Nucleus accumbens (tissue), 56 donors: ENCODE results near the gene PPHLN1.

Experiments used
- DNase-seq, 56 donors: peaks; one replicate each; lab custom pipeline; 2025; lab: John Stamatoyannopoulos, UW

PPHLN1 gene

DNA sequence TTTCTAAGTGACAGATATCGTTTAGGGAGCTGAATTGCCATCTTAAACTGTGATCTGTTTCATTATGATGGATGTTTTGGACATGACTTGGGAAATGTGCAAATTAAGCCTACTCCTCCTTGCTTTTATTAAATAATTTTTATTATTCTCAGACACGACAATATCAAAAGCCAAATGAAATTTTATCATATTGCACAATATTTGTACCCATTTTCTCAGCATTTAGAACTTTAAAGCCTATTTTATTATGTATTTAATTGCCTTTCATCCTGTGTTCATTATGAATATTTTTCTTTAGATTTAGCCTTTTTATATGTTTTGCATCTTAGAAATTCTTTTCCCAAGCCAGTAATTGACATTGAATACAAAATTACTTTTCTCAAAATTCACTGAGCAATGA lies 102.9 kb downstream of the PPHLN1 start:
- no peak for DNase-seq

DNA sequence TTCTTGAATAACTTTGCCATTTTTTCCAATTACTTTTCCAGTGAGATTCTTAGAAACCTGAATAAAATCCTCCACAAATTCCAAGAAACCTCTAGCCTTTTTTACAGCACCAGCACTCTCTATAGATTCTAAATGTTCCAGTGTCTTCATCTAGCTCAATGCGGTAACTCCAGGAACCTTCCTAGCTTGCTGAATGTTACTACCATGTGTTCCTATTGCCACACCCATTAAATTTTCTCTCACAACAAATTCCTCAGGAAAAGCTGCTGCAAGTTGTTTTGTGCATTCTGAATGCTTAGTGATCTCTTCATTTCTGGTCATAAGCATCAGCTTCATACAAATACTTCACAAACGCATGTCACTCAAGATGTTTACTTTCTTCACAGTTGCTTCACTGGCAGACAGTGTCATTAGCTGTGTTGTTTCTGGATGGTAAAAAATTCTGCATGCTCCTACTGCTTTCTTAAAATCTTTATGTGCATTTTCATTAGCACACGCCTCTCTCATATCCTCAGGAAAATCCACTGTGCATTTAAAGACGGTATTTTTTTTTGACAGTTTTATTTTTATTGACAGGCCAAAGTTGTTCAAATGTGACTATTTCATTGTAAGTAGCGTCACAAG lies 106.7 kb downstream of the PPHLN1 start:
- DNase-seq: no peak

DNA sequence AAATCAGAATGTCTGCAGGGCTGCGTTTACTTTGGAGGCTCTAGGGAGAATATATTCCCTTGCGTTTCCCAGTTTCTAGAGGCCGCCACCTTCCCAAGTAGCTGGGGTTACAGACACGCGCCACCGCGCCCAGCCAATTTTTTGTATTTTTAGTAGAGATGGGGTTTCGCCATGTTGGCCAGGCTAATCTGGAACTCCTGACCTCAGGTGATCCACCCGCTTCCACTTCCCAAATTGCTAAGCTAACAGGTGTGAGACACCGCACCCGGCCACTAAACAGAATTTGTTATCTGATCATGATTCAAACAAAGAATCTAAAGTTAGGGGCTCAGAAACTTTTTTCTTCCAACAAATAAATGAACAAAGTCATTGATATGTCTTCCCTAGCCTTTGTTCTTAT lies 114.6 kb downstream of the PPHLN1 start:
- no peak for DNase-seq

DNA sequence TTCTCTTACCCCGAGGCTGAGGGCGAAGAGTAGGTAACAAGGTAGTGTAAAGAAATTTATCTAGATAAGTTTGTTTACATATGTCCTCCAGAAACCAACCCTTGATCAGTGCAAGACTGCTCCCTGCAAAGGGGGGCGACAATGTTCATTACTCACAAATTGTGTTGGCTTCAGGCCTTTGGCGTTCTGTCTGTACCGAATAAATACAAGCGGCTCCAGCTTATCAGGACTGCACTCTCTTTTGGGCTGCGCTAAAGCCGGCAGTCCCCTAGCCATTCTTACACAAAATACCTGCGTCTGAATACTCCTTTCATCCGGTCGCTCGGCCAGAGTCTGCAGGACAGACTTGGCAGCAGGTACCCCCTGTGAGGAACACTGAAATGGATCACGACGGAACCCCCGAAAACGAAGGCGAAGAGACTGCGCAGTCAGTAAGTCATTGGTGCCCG lies 116.4 kb downstream of the PPHLN1 start:
- DNase-seq: no peak

DNA sequence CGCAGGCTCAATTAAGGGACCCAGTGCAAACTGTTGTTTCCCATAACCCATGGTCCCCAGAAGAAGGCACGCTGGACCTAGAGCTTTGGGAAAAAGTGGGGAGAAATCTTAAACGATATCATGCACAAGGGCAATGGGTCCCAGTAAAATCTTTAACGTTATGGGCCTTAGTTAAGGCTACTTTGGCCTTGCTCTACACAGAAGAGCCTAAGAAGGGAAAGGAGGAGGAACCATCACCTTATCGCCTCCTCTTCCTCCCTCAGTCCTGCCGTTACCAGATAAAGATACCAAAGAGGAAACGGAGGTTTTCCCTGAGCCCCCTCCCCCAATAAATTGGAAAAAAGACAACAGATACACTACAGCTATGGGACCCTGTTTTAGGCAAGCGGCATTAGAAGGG lies 116.9 kb downstream of the PPHLN1 start:
- no peak for DNase-seq

DNA sequence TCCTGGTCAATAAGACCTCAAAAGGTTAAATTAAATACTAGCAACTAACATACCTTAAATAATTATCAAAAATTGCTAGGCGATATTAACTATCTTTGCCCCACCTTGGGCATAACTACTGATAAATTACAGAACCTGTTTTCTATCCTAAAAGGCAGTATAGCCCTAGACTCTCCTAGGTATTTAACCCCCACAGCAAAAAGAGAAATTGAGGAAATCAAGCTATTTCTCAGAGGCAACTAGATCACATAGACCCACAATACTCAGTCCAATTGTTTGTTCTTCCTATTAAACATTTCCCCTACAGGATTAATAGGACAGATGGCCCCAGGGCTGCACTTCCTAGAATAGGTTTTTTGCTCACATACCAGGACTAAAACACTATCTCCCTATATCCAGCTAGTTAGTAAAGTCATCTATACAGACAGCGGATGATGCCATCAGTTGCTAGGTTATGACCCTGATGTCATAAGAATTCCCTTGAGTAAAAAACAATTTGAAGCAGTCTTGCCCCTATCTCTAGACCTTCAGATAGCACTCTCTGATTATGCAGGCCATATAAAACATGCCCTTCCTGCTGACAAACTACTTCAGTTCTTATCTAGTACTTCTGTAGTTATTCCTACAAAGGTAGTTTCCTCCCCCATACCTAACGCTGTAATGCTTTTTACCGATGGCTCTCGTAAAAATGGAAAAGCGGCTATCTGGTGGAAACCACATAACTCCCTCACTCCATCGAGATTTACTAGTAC lies 118.4 kb downstream of the PPHLN1 start:
- no peak for DNase-seq

DNA sequence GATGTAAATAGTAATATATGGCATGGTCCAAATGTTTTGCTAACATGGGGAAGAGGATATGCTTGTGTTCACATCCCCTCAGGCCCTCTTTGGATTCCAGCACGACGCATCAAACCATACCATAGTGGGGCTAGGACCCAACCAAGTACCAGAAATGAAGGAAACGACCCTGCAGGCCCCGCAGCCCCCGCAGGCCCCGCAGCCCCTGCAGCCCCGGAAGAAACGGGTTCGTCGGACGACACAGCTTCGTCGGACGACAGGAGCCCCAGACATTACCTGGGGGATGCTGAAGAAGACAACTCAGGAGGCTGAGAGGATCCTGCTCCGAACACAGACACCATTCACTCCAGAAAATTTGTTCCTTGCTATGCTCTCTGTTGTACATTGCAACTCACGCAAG lies 119.9 kb downstream of the PPHLN1 start:
- DNase-seq: no peak

DNA sequence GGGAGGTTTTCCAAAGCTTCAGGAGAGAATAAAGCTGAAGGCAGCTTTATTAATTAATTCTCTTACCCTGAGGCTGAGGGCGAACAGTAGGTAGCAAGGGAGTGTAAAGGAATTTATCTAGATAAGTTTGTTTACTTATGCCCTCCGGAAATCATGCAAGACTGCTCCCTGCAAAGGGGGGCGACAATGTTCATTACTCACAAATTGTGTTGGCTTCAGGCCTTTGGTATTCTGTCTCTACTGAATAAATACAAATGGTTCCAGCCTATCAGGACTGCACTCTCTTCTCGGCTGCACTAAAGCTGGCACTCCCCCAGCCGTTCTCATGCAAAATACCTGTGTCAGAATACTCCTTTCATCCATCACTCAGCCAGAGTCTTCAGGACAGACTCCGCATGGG lies 120.8 kb downstream of the PPHLN1 start:
- no peak for DNase-seq

DNA sequence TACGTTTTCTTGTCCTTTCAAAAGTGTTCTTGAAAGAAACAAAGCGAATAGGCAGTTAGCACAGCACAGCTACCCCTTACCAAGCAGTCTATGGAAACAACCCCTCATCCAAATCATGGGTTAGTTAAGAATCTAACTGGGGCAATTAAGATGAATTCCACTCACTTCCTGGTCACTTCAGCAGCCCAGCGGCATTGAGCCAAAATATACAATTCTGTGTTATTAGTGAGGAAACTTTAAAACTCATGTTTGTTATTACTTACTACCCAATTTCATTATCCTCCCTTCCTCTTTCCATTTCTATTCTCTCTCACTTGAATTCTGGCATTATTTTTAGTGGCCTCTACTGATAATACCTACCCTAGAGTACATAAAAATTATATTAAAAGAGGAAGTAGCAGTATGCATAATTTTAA lies 121.4 kb downstream of the PPHLN1 start:
- no peak for DNase-seq

DNA sequence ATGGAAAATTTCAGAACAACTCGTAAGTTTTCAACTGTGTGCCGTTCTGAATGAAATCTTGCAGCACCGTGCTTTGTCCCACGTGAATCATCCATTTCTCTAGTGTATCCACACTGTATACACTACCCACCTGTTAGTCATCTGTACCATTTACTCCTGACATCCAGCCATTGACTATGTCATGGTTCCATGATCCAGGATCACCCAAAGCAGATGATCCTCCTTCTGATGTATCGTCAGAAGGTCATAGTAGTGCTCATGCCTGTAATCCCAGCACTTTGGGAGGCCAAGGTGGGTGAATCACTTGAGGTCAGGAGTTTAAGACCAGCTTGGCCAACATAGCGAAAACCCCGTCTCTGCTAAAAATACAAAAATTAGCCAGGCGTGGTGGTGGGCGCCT lies 122.9 kb downstream of the PPHLN1 start:
- no peak for DNase-seq

DNA sequence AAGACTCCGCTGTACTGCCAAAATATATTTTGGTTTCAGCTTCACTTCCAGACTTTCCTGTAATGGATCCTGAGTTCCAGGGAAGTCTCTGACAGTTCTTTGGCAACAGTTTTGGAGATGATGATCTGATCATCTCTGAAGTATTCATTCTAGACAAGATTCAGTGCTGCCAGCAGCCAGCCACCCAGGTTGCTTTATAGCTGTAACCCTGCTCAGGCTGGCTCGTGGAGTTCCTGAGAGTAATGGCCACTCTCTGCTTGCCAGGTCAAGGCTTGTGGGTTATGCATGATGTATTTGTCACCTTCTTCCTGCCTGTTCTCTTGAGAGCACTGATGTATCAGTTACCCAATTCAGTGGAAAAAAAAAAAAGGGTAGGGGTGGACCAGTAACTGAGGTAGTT lies 124.3 kb downstream of the PPHLN1 start:
- no peak for DNase-seq

DNA sequence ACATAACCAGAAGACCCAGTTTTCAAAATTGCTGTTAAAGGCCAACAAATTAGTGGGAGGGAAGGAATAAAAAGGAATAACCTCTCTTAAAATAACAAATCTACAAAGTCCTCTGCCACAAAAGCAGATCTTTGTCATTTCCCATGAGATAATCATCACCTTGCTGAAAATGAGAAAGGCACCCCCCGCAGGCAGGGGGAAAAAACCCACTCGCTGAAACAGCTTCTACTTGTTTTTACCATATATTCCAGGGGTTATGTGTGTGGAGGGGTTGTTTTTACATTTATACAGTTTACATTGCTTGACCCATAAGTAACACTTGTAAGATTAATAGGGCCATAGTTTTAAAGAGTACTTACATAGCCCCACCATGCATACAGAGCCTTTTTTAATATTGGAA lies 132.6 kb downstream of the PPHLN1 start:
- no peak for DNase-seq

DNA sequence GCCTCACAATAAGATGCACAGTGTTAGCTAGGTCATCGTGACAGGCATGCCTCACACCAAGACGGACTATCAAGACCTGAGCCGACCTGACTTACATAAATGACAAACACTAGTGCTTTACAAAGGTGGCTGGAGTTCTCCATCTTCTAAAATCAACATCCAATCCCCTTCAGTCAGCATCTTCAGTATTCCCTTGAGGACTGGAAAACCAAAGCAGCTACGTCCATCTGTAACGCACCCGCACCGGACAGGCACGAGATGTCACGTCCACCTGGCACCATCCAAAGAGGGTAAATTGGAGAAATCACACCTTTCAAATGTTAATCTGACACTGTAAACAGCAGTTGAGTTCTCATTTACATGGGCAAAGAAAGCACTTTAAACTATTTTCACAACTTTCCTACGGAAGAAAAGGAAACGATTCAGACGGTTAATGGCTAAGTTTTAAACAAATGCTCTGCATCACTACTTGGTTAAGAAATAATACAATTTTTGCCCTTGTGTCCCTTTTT lies 133.4 kb downstream of the PPHLN1 start:
- DNase-seq: no peak

DNA sequence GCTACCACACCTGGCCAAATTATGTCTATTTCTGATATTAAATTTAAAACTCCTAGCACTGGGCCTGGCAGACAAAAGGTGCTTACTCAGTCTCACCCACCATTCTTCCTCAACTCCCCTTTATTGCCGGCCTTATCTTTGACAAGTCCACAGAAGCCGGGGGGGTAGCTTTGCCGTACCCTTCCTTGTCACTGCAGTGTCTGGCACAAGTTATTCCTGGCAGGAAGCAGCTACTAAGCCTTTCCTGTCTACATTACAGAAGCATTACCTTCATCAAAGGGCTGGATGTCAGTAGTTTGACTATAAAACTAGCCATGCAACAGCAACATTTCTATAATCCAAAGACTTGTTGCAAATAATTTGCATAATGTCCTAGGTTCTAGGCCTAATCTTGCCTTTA lies 136.5 kb downstream of the PPHLN1 start:
- no peak for DNase-seq

DNA sequence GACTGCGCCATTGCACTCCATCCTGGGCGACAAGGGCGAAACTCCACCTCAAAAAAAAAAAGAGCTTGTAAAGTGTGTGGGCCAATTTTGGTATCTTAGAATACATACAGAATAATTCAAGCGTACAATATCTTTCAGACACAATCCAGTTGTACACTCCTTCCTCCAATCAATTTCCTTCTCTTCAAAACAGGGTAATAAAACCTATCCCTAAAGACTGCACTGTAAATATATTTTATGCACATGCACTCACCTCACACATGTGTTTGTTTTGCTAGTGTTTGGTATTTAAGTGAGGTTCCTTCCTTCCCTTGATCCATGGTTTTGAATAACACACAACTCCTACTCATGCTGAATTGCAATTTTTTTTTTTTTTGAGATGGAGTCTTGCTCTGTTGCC lies 137.7 kb downstream of the PPHLN1 start:
- no peak for DNase-seq

DNA sequence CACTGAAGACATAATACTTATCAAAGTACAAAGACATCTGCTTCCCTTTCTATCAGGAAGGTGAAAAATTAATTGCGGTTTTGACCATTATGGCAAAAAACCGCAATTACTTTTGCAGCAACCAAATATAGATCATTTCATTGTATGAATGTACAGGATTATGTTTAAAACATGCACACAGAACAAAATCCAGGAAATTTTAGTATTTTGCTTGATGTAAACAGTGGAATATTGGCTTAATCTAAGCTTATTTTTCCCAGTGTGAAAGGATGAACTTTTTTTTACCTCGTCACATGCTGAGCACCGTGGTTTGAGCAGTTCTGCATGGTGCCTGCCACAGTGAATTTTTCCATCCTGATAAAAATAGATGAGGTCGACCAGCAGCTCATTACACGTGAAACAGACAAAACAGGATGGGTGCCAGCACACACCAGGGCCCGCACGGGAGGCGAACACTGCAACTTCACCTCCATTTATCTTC lies 142.4 kb downstream of the PPHLN1 start:
- DNase-seq: no peak

DNA sequence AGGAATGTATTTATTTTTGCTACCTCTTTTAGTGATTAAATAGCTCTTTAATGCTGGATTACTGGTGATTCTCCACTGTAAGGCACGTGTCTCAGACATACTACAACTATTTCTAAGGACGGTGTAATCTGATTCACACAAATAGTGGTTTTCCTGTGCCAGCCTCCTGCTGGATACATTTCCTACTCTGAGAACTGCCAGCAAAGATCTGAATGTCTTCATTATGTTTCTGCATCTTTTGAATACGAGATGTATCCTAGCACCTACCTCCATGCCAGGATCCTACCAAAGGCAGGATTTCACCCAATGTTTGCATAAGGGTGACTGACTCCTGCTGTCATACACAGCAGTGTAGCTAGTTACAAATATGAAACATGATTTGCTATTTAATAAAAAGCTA lies 143.0 kb downstream of the PPHLN1 start:
- no peak for DNase-seq

DNA sequence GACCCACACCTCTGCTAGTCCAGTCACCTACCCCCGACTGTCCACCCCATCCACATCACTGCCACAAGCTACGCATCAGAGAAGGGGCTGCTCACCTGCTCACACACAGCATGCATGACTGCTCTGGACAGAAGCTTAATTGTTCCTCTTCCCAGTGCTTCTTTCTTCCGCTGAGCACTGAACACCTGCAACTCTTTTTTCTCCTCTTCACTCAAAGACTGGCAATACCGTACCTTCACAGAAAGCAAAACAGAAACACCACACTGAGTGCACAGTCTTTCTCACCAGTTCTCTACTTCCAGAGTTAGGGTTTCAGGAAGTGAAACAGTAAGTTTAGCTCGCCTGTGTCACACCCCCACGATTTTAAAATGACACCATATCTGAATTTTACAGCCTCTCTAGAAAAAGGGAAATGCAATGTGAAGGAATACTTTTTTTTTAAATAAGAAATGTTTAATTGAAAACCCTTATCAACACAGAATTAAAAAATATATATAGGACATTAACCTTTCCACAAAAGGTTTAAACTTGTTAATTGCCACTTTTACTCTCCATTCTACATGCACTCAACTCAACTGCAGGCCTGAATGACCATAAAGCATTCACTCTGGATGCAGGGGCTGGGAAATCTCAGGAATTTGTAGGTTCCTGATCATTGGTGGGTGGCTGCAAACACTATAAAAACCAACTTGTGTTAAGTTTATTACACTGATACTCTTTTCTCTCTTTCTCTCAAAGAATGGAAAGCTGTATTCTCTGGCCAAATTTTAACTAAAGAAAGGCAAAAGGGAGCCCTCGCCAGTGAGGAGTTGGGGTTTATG lies 143.6 kb downstream of the PPHLN1 start:
- DNase-seq: no peak

DNA sequence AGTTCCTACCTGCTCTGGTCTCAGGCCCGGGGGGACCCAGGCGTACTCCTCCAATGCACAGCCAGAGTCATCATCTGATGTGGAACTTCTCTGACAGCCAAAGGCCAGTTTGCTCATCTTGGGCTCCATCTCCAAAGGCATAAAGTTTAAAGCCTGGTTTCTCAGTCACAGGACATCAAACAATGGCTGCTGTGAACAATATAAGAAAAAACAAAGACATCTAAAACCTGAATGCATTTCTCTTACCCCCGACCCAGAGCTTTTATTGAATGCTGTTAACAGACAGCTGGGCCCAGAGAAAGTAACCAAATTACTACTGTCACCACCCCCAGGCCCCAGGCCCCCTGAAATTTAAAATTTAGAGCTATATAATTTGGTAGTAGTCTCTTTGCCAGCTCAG lies 146.4 kb downstream of the PPHLN1 start:
- DNase-seq: no peak

DNA sequence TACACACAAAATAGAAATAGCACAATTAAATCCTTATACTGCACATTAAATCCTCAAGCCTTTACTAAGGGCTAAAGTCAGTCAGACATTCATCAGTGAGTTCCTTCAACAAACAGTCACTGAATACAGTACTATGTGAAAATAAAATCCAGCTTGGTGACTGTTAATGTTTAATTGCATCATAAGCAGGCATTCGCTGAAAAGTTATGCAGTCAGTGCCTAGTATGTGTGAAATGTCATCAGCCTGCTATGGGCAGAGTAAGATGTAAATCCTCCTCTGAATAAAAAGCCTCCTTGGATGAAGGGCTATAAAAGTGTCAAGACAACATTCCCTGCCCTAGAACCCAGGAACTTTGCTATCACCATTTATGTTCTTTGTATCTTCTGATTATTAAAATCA lies 147.2 kb downstream of the PPHLN1 start:
- no peak for DNase-seq

DNA sequence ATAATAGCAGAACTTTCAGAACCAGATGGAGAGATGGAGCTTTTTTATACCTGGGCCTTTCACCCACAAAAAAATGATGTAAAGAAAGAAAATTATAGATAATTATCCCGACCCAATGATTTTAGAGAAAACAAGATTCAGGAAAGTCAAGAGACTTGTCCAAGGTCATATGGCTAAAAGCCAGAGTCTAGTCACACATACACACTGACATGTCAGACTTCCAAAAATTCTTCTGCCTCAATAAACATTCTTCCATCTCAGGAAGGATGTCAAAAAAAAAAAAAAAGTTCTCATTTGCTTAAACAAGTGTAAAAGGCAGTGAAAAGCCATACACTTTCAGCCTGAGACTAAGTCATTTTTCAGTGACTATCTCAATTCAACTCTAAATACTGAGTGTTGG lies 147.6 kb downstream of the PPHLN1 start:
- DNase-seq: no peak
